GM21515 (cell line): ENCODE measurements around the gene EFNA2.

Experiments used
- ATAC-seq: cut with Tn5 transposase; IDR thresholded peaks from one replicate; pipeline ENCODE4 v1.9.1; 2021; ENCODE audit not compliant: unreplicated experiment

EFNA2 gene

GRCh38 chr19:1271528-1272422 lies 13.9 kb upstream of the EFNA2 start:
- no peak for ATAC-seq

GRCh38 chr19:1272423-1273262 lies 13.0 kb upstream of the EFNA2 start:
- ATAC-seq, result no peak

- ATAC-seq, result no peak
Observed at GRCh38 chr19:1273263-1274041, 12.2 kb upstream of the EFNA2 start.

GRCh38 chr19:1274081-1274851 lies 11.4 kb upstream of the EFNA2 start:
- no peak for ATAC-seq

- no peak for ATAC-seq
Observed at GRCh38 chr19:1274852-1275259, 10.8 kb upstream of the EFNA2 start.

GRCh38 chr19:1275260-1275975 lies 10.3 kb upstream of the EFNA2 start, which contains the start of gene FAM174C:
Gene FAM174C, plus strand, starts transcription at chr19:1275530. Its CDS starts 20 bp downstream, at chr19:1275550.
- ATAC-seq, result peak; percentile 64

GRCh38 chr19:1275976-1276627 lies 9.6 kb upstream of the EFNA2 start:
- ATAC-seq, result no peak

- ATAC-seq, result no peak
Observed at GRCh38 chr19:1276628-1277022, 9.0 kb upstream of the EFNA2 start.

GRCh38 chr19:1277061-1277460 lies 8.6 kb upstream of the EFNA2 start:
- no peak for ATAC-seq

GRCh38 chr19:1278074-1278473 lies 7.6 kb upstream of the EFNA2 start:
- ATAC-seq, result no peak

GRCh38 chr19:1278713-1279660 lies 6.7 kb upstream of the EFNA2 start:
- ATAC-seq, result no peak

GRCh38 chr19:1279782-1280341 lies 5.8 kb upstream of the EFNA2 start:
- ATAC-seq, result no peak

- no peak for ATAC-seq
Observed at GRCh38 chr19:1280636-1281568, 4.8 kb upstream of the EFNA2 start.

GRCh38 chr19:1281569-1282287 lies 3.9 kb upstream of the EFNA2 start:
- no peak for ATAC-seq

- no peak for ATAC-seq
Observed at GRCh38 chr19:1282588-1283206, 3.0 kb upstream of the EFNA2 start.
